Mucosa of rectum (tissue), 2 donors: Measurements from ENCODE around the gene UNC93A.
"Not testable (repeated sequence)": the region's sequence is repeated elsewhere in the genome, so short reads cannot be mapped to it uniquely, and the experiment has no call there.

ENCODE experiments used
- H3K27ac ChIP-seq, 2 donors: one replicate each; pipeline ENCODE4 v1.7.0; 2013; ENCODE audit warnings: inconsistent platforms in 2 of 2, low read depth in 2 of 2, low read length in 2 of 2
- H3K27me3 ChIP-seq, 2 donors: one replicate each; pipeline ENCODE4 v1.7.0; 2013; ENCODE audit warnings: low read length in 2 of 2; ENCODE audit not compliant: control insufficient read depth in 2 of 2, insufficient read depth in 2 of 2
- H3K36me3 ChIP-seq, 2 donors: one replicate each; pipeline ENCODE4 v1.7.0; 2013; ENCODE audit warnings: low read length in 2 of 2; ENCODE audit not compliant: control insufficient read depth in 2 of 2, insufficient read depth in 2 of 2
- H3K4me1 ChIP-seq, 2 donors: one replicate each; pipeline ENCODE4 v1.7.0; 2013; ENCODE audit warnings: low read length in 2 of 2, mild to moderate bottlenecking in 1 of 2; ENCODE audit not compliant: control insufficient read depth in 2 of 2, insufficient read depth in 2 of 2
- H3K4me3 ChIP-seq, 2 donors: one replicate each; pipeline ENCODE4 v1.7.0; 2013; ENCODE audit warnings: low read length in 2 of 2
- H3K9ac ChIP-seq, 2 donors: one replicate each; pipeline ENCODE4 v1.7.0; 2013; ENCODE audit warnings: low read length in 2 of 2, low read depth in 1 of 2, mild to moderate bottlenecking in 1 of 2
- H3K9me3 ChIP-seq, 2 donors: one replicate each; pipeline ENCODE4 v1.7.0; 2013; ENCODE audit warnings: low read length in 2 of 2; ENCODE audit not compliant: control insufficient read depth in 2 of 2
- donor health status: healthy.
- donor health status: Normal muscosa, but diverticular disease.

Gene UNC93A

GRCh38 chr6:167302796-167303195 is 11.7 kb downstream of the UNC93A start:
- Histone ChIP-seq H3K4me1 (no peaks in the 10 kb centered on the region), H3K36me3 (no peaks in the 10 kb centered on the region), H3K27me3 (no peaks in the 10 kb centered on the region), H3K9ac (no peak overlapping the region), H3K9me3 (no peaks in the 10 kb centered on the region), H3K4me3 (no peak overlapping the region), H3K27ac (no peak overlapping the region)

- Histone ChIP-seq H3K9ac (no peak overlapping the region), H3K9me3 (no peaks in the 10 kb centered on the region), H3K4me3 (no peak overlapping the region), H3K36me3 (no peaks in the 10 kb centered on the region), H3K4me1 (no peaks in the 10 kb centered on the region), H3K27ac (no peak overlapping the region), H3K27me3 (no peaks in the 10 kb centered on the region)
Measured at GRCh38 chr6:167303675-167304625, 12.8 kb downstream of the UNC93A start.

- no peaks in the 10 kb centered on the region for H3K27me3 ChIP-seq
- no peak overlapping the region for H3K4me3 ChIP-seq
- H3K9ac ChIP-seq = no peak overlapping the region
- no peak overlapping the region for H3K27ac ChIP-seq
- H3K4me1 ChIP-seq = no peaks in the 10 kb centered on the region
- no peaks in the 10 kb centered on the region for H3K36me3 ChIP-seq
- H3K9me3 ChIP-seq = no peaks in the 10 kb centered on the region
Measured at GRCh38 chr6:167304912-167305311, 13.8 kb downstream of the UNC93A start.

GRCh38 chr6:167305796-167306195 is 14.7 kb downstream of the UNC93A start:
- Histone ChIP-seq H3K9ac (no peak overlapping the region), H3K4me1 (no peaks in the 10 kb centered on the region), H3K9me3 (no peaks in the 10 kb centered on the region), H3K27ac (no peak overlapping the region), H3K36me3 (no peaks in the 10 kb centered on the region), H3K4me3 (no peak overlapping the region), H3K27me3 (no peaks in the 10 kb centered on the region)

- H3K36me3 ChIP-seq = no peaks in the 10 kb centered on the region
- H3K9ac ChIP-seq = no peak overlapping the region
- no peaks in the 10 kb centered on the region for H3K27me3 ChIP-seq
- no peaks in the 10 kb centered on the region for H3K4me1 ChIP-seq
- no peak overlapping the region for H3K27ac ChIP-seq
- H3K4me3 ChIP-seq = no peak overlapping the region
- H3K9me3 ChIP-seq = no peaks in the 10 kb centered on the region
Measured at GRCh38 chr6:167306401-167306998, 15.4 kb downstream of the UNC93A start.

- Histone ChIP-seq H3K4me1 (no peaks in the 10 kb centered on the region), H3K36me3 (no peaks in the 10 kb centered on the region), H3K27ac (no peak overlapping the region), H3K9ac (no peak overlapping the region), H3K27me3 (no peaks in the 10 kb centered on the region), H3K9me3 (no peaks in the 10 kb centered on the region), H3K4me3 (no peak overlapping the region)
Measured at GRCh38 chr6:167307342-167307955, 16.3 kb downstream of the UNC93A start.

GRCh38 chr6:167308207-167308606 is 17.1 kb downstream of the UNC93A start:
- Histone ChIP-seq H3K9ac (no peak overlapping the region), H3K4me1 (no peaks in the 10 kb centered on the region), H3K27ac (no peak overlapping the region), H3K9me3 (no peaks in the 10 kb centered on the region), H3K36me3 (no peaks in the 10 kb centered on the region), H3K4me3 (no peak overlapping the region), H3K27me3 (no peaks in the 10 kb centered on the region)

GRCh38 chr6:167309355-167310192 is 18.5 kb downstream of the UNC93A start:
- not testable (repeated sequence) for H3K9ac ChIP-seq, H3K9me3 ChIP-seq, H3K4me1 ChIP-seq, H3K36me3 ChIP-seq, H3K27me3 ChIP-seq, H3K27ac ChIP-seq, H3K4me3 ChIP-seq

- Histone ChIP-seq H3K27ac (no peak overlapping the region), H3K36me3 (no peaks in the 10 kb centered on the region), H3K9ac (no peak overlapping the region), H3K27me3 (no peaks in the 10 kb centered on the region), H3K9me3 (no peaks in the 10 kb centered on the region), H3K4me3 (no peak overlapping the region), H3K4me1 (no peaks in the 10 kb centered on the region)
Measured at GRCh38 chr6:167311286-167311685, 20.2 kb downstream of the UNC93A start.
